Bronchial epithelial cell (primary cell): ENCODE data around the gene PCK1. TPM values are rescaled to one million over a fixed set of nuclear protein-coding genes. Genes with fewer than 3 reads are reported as not detected.

Experiments used
- DNase-seq: peaks from one replicate; pipeline ENCODE4 v3.0.0-alpha.2; 2010; ENCODE audit warnings: low read depth
- FAIRE-seq: peaks from 2 replicates; lab custom pipeline; 2011; peaks lifted over from hg19 to GRCh38; lab: Jason Lieb, UNC
- H3K27me3 ChIP-seq: 2 replicates; pipeline ENCODE4 v1.5.1; 2011; ENCODE audit warnings: low read length; ENCODE audit not compliant: control insufficient read depth, insufficient read depth
- H3K36me3 ChIP-seq: 2 replicates; pipeline ENCODE4 v1.5.1; 2011; ENCODE audit warnings: low read length; ENCODE audit not compliant: control insufficient read depth, insufficient read depth
- H3K4me3 ChIP-seq: 2 replicates; pipeline ENCODE4 v1.5.1; 2011; ENCODE audit warnings: mild to moderate bottlenecking, low read depth, low read length, control low read depth
- total RNA-seq: library from RNA; depleted of rRNA; stranded (reverse); fragments of >200 nt; gene quantifications from 2 replicates; pipeline ENCODE4 v1.2.1, GENCODE V29; 2014
- TF ChIP-seq, protein P1 (sequence below): IDR thresholded peaks from 2 replicates; pipeline ENCODE4 v1.5.1; 2011; ENCODE audit warnings: mild to moderate bottlenecking, moderate library complexity, low read length, control low read depth, inconsistent platforms; ENCODE audit not compliant: insufficient read depth, severe bottlenecking

Gene PCK1
- total RNA-seq, 1 donor from 2014 or later = not detected

DNA sequence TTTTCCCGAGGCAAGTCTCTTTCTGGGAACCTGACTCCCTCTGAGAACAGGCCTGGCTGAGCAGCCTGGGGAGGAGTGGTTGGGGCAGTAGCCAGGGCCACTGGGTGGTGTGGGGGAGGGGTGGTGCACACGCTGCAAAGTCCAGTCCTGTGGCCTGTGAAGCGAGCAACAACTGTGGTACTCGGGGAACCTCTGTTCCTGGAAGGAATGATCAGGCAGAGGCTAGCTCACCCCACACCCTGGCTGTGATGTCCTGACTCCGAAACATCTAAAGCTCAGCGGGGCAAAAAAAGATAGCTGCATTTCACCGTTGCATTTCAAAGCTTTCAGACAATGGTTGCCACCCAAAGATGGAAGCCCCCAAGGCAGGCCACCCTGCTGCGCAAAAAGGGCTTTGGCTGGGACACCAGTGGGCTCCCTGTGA, 25.5 kb downstream of the PCK1 start:
- TF ChIP-seq, protein P1, sequence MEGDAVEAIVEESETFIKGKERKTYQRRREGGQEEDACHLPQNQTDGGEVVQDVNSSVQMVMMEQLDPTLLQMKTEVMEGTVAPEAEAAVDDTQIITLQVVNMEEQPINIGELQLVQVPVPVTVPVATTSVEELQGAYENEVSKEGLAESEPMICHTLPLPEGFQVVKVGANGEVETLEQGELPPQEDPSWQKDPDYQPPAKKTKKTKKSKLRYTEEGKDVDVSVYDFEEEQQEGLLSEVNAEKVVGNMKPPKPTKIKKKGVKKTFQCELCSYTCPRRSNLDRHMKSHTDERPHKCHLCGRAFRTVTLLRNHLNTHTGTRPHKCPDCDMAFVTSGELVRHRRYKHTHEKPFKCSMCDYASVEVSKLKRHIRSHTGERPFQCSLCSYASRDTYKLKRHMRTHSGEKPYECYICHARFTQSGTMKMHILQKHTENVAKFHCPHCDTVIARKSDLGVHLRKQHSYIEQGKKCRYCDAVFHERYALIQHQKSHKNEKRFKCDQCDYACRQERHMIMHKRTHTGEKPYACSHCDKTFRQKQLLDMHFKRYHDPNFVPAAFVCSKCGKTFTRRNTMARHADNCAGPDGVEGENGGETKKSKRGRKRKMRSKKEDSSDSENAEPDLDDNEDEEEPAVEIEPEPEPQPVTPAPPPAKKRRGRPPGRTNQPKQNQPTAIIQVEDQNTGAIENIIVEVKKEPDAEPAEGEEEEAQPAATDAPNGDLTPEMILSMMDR = no peak
- H3K27me3 ChIP-seq = peaks cover 3% of the 10 kb centered on the region
- no peak overlapping the region for H3K4me3 ChIP-seq
- FAIRE-seq (no peak), DNase-seq (no peak)
- H3K36me3 ChIP-seq = no peaks in the 10 kb centered on the region

DNA sequence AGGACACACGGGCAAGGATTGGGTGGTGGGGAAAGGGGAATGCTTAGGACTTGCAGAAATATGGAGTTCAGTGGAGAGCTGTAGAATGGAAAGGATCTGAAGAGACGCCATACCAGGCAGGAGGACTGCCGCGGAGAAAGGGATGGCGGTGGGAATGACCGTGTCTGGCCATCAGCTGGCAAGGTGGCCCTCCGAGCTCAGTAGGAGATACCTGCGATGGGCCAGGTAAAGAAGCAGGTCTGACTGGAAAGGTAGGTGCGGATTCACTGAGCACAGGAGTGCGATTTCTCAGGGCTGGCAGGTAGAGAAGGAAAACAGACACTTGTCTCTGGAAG, 26.0 kb downstream of the PCK1 start:
- FAIRE-seq (no peak), DNase-seq (no peak)
- peaks cover 3% of the 10 kb centered on the region for H3K27me3 ChIP-seq
- no peaks in the 10 kb centered on the region for H3K36me3 ChIP-seq
- H3K4me3 ChIP-seq = no peak overlapping the region
- TF ChIP-seq, protein P1 = no peak

DNA sequence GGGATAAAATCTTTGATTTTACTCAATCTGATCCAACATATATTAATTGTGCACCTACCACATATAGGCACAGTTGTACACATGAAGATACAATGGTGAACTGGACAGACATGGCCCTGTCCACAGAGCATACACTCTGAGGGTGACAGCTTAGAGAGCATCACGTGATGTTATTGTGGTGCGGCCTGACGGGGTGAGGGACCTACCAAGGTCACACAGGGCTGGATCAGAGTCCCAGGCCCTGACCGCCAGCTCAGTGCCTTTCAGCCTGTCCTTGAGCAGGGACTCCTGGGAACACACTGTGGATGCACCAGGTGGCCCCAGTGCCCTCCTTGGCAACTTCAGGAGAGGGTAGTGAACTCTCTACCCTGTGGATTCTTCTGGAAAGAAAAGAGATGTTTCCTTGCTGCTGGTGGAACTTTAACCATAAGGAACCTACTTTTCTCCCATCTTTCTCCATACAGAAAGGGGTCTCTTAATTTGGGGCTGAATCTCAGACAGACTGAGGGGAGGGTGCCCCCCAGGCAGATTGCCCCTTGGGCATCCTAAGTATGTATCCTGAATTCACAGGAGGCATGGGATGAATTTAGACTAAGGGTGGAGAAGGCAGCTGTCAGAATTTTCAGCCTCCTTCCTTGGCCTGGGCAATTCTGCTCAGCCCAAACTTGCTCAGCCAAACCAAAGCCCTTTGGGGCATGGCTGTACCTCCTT, 26.5 kb downstream of the PCK1 start:
- DNase-seq (no peak), FAIRE-seq (no peak)
- H3K36me3 ChIP-seq = no peaks in the 10 kb centered on the region
- no peak overlapping the region for H3K4me3 ChIP-seq
- TF ChIP-seq, protein P1 = no peak
- no peaks in the 10 kb centered on the region for H3K27me3 ChIP-seq

DNA sequence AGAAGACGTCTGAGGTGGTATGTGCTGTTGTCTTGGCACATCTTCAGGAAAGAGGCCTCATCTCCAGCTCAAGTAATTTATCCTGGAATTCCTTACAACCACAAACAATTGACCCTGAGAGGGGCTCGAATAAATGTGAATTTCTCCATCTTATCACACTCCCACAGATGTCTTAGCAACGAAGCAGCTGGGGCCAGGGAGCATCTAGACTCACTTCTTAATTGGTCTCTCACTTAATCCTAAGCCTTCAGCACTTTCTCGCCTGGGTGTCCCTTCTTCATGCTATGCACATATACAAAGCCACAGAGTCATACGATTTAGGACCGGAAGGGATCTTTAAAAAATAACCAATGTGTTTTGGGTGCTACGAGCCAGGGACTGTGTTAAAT, 27.1 kb downstream of the PCK1 start:
- Histone ChIP-seq H3K36me3 (no peaks in the 10 kb centered on the region), H3K27me3 (no peaks in the 10 kb centered on the region), H3K4me3 (no peak overlapping the region)
- no peak for DNase-seq
- TF ChIP-seq, protein P1 = no peak
- FAIRE-seq = no peak

DNA sequence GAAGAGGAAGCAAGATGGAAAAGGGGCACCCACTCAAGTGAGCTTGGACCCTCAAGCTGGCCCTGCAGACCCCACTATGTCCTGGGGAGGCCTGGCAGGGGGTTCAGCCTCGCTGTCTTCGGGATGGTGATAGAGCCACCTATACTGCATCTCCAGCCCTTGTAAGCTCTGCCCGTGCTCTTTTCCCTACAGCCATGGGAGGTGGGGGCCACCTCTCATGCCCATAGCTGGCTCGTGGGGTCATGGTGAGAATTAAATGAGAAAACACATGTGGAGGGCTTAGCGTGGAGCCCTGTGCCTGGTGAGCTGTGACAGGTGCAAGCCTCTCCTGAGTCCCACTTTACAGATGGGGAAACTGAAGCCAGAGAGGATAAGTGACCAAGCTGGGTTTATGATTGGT, 27.7 kb downstream of the PCK1 start:
- H3K27me3 ChIP-seq = no peaks in the 10 kb centered on the region
- no peak for FAIRE-seq
- TF ChIP-seq, protein P1 = no peak

More for the DNA sequence above, 27.7 kb downstream of the PCK1 start:
- H3K4me3 ChIP-seq = no peak overlapping the region
- DNase-seq = no peak
- no peaks in the 10 kb centered on the region for H3K36me3 ChIP-seq
